Transverse colon (tissue), 4 donors: Measurements from ENCODE around the gene NAA38. TPM values are rescaled to one million over a fixed set of nuclear protein-coding genes. Genes with fewer than 3 reads are reported as not detected.

Experiments
- DNase-seq: peaks from one replicate; pipeline ENCODE4 v3.0.0-alpha.2; 2019
- H3K27ac ChIP-seq, 4 donors: fragments of 200-600 bp; sonication (generic); 2 replicates each; pipeline ENCODE4 v1.5.1; 2016 to 2018; ENCODE audit warnings: inconsistent platforms in 4 of 4
- H3K27me3 ChIP-seq: fragments of 200-600 bp; sonication (generic); 2 replicates; pipeline ENCODE4 v1.5.1; 2017; ENCODE audit warnings: inconsistent platforms
- H3K36me3 ChIP-seq, 4 donors: fragments of 200-600 bp; sonication (generic); 2 replicates each; pipeline ENCODE4 v1.5.1; 2017 to 2019; ENCODE audit warnings: inconsistent platforms in 4 of 4
- H3K4me1 ChIP-seq, 4 donors: fragments of 200-600 bp; sonication (generic); 2 replicates each; pipeline ENCODE4 v1.5.1; 2017 to 2020; ENCODE audit warnings: inconsistent platforms in 4 of 4
- H3K4me3 ChIP-seq, 4 donors: fragments of 200-600 bp; sonication (generic); 1 replicate in 1 of 4; 2 replicates in 3 of 4; pipeline versions ENCODE4 v1.5.1 to v1.6.1; 2017 to 2019; ENCODE audit warnings: inconsistent platforms in 4 of 4
- H3K9me3 ChIP-seq, 2 donors: fragments of 200-600 bp; sonication (generic); 2 replicates each; pipeline ENCODE4 v1.5.1; 2017 to 2019; ENCODE audit warnings: inconsistent platforms in 2 of 2
- CTCF ChIP-seq, 5 experiments: fragments of 200-600 bp in 3 of 5; fragments of 450-650 bp in 2 of 5; sonication (generic) in 3 of 5; IDR thresholded peaks; 1 replicate in 2 of 5; 2 replicates in 3 of 5; pipeline ENCODE4 v1.5.1; 2016 to 2017; ENCODE audit warnings: antibody characterized with exemption in 5 of 5, inconsistent platforms in 3 of 5, mild to moderate bottlenecking in 2 of 5, moderate library complexity in 1 of 5
- EP300 ChIP-seq: sonication (generic); formaldehyde crosslinking; IDR thresholded peaks from one replicate; pipeline ENCODE4 v1.6.1; 2017; ENCODE audit warnings: antibody characterized with exemption, low read depth
- POLR2A ChIP-seq: fragments of 450-650 bp; IDR thresholded peaks from one replicate; pipeline ENCODE4 v1.6.1; 2016; ENCODE audit warnings: antibody characterized with exemption, mild to moderate bottlenecking, moderate library complexity
- POLR2AphosphoS5 ChIP-seq, 3 donors: sonication (generic); formaldehyde crosslinking; IDR thresholded peaks; one replicate each; pipeline ENCODE4 v1.6.1; 2016; ENCODE audit warnings: antibody characterized with exemption in 3 of 3
- WGBS, 2 donors: methylation state at CpG; one replicate each; pipeline ENCODE4 v1.1.5; 2018; ENCODE audit warnings: low coverage in 1 of 2; 5-methylcytosine and 5-hydroxymethylcytosine counted together
- in situ Hi-C, 4 donors: fragments of 200-750 bp; cut with MboI; loops; one replicate each; pipeline versions ENCODE4 v1.15.0 to v1.15.1; 2017; ENCODE audit warnings: low sequenced_read_pairs in 3 of 4, low pct_ligation_motif_present in 1 of 4, low pct_unique_long_range_greater_than_20kb in 1 of 4
- intact Hi-C: fragments of 100-400 bp; cut with DNase I; formaldehyde crosslinking; loops from one replicate; pipeline ENCODE4 v1.15.1; 2023; ENCODE audit warnings: low total_unique reads
- total RNA-seq, 4 donors: library from RNA; depleted of rRNA; stranded (reverse); fragments of >200 nt; gene quantifications; one replicate each; pipeline ENCODE4 v1.1.0, GENCODE V29; 2016

The NAA38 gene
- 10 to 100 TPM; 59.8 to 95.3 (median 86.5) TPM for total RNA-seq

GRCh38 chr17:7856811-7857712, at the start of gene NAA38:
NAA38 (minus strand) TSS chr17:7857559; CDS start chr17:7857463, 96 bp downstream.
- 0% methylated on average over 44 of the region's 64 CpGs; no CpG with 5 or more reads in 1 of the 2 donors for WGBS, 2 donors
- peak within 1 kb of the TSS; percentile 50 to 62 (median 53) for H3K4me3 ChIP-seq
- no peaks in the 10 kb centered on the region for H3K9me3 ChIP-seq
- TF ChIP-seq CTCF (IDR thresholded peaks at IDR 0.05) (peak; percentile 17 to 47 (median 32)), EP300 (no peak), POLR2AphosphoS5 (IDR thresholded peaks at IDR 0.05) (peak; percentile 90), POLR2A (peak; percentile 73)
- intact Hi-C loops (loop anchor here (2.0 to 10.0 kb wide), 3 partner anchors 14 to 112 kb away; no protein-coding TSS in a partner anchor), in situ Hi-C loops (loop anchor here in 2 of 4 donors (25.0 kb wide), 1 partner anchor 130 kb away; no protein-coding TSS in a partner anchor)
- peaks cover 0 to 15% (median 6%) of the 10 kb centered on the region in 4 donors for H3K36me3 ChIP-seq
- peak within 1 kb of the TSS; percentile 90 to 97 (median 94) for H3K27ac ChIP-seq
- DNase-seq = peak; percentile 97
- peaks cover 24 to 36% (median 28%) of the 10 kb centered on the region in 4 donors for H3K4me1 ChIP-seq
- H3K27me3 ChIP-seq = no peaks in the 10 kb centered on the region

- intact Hi-C loops = no loop called here
- TF ChIP-seq EP300 (no peak), CTCF (IDR thresholded peaks at IDR 0.05) (no peak), POLR2AphosphoS5 (IDR thresholded peaks at IDR 0.05) (no peak), POLR2A (no peak)
- H3K36me3 ChIP-seq = peaks cover 0 to 74% (median 32%) of the 10 kb centered on the region in 4 donors
- no peaks in the 10 kb centered on the region for H3K9me3 ChIP-seq
- H3K27me3 ChIP-seq = no peaks in the 10 kb centered on the region
- no peak for DNase-seq
- no peak overlapping the region for H3K27ac ChIP-seq
- in situ Hi-C loops = no loop called here
- no peaks in the 10 kb centered on the region for H3K4me1 ChIP-seq
- 86 to 94% methylated on average over 8 to 22 of the region's 22 CpGs for WGBS, 2 donors
- no peak overlapping the region for H3K4me3 ChIP-seq
These were observed 46.1 kb upstream of the NAA38 start for GRCh38 chr17:7903154-7904103.

- WGBS, 2 donors = 43 to 44% methylated on average over 5 to 6 of the region's 6 CpGs
- peak; percentile 27 for DNase-seq
- in situ Hi-C loops (no loop called here), intact Hi-C loops (no loop called here)
- Histone ChIP-seq H3K27ac (no peak overlapping the region), H3K9me3 (no peaks in the 10 kb centered on the region), H3K36me3 (peaks cover 0 to 49% (median 24%) of the 10 kb centered on the region in 4 donors), H3K27me3 (no peaks in the 10 kb centered on the region), H3K4me1 (no peaks in the 10 kb centered on the region), H3K4me3 (no peak overlapping the region)
- TF ChIP-seq POLR2AphosphoS5 (IDR thresholded peaks at IDR 0.05) (no peak), CTCF (IDR thresholded peaks at IDR 0.05) (peak; percentile 38 to 79 (median 53)), POLR2A (no peak), EP300 (no peak)
These were observed 40.4 kb upstream of the NAA38 start for GRCh38 chr17:7897773-7898172.
